Pancreas (tissue), 10 donors: ENCODE results near the gene CFAP54. TPM values are rescaled to one million over a fixed set of nuclear protein-coding genes. Genes with fewer than 3 reads are reported as not detected.

Experiments
- ATAC-seq, 4 donors: fragments of 200-7000 bp; cut with Tn5 transposase; one replicate each; pipeline versions ENCODE4 v1.8.0 to v1.9.1; 2020; ENCODE audit warnings: mild to moderate bottlenecking in 4 of 4, moderate library complexity in 4 of 4
- DNase-seq, 6 donors: peaks; one replicate each; pipeline ENCODE4 v3.0.0-alpha.2; 2020
- FAIRE-seq: peaks from 2 replicates; lab custom pipeline; 2012; peaks lifted over from hg19 to GRCh38; lab: Jason Lieb, UNC
- H3K27ac ChIP-seq, 4 donors: fragments of 200-600 bp; sonication (generic); 1 replicate in 3 of 4; 2 replicates in 1 of 4; pipeline versions ENCODE4 v1.5.0 to v1.8.0; 2020
- H3K27me3 ChIP-seq, 4 donors: fragments of 200-600 bp; one replicate each; pipeline ENCODE4 v1.8.0; 2021
- H3K36me3 ChIP-seq, 3 donors: fragments of 200-600 bp; sonication (generic) in 1 of 3; one replicate each; pipeline versions ENCODE4 v1.5.0 to v1.8.0; 2020 to 2021
- H3K4me1 ChIP-seq, 3 donors: fragments of 200-600 bp; one replicate each; pipeline ENCODE4 v1.8.0; 2021
- H3K4me3 ChIP-seq, 4 donors: fragments of 200-600 bp; sonication (generic) in 2 of 4; one replicate each; pipeline versions ENCODE4 v1.5.0 to v1.8.0; 2020 to 2021
- H3K9me3 ChIP-seq, 4 donors: fragments of 200-600 bp; one replicate each; pipeline ENCODE4 v1.8.0; 2021
- CTCF ChIP-seq, 4 donors: fragments of 200-600 bp; sonication (generic) in 3 of 4; IDR thresholded peaks; one replicate each; pipeline versions ENCODE4 v1.5.0 to v1.8.0; 2021; ENCODE audit warnings: antibody characterized with exemption in 4 of 4
- WGBS, 2 donors: extraction: QIAGEN DNeasy Blood & Tissue Kit; methylation state at CpG; one replicate each; pipeline ENCODE4 v1.1.7; 2013; 5-methylcytosine and 5-hydroxymethylcytosine counted together
- intact Hi-C, 3 donors: fragments of 100-400 bp; cut with DNase I; formaldehyde crosslinking; loops; one replicate each; pipeline versions ENCODE4 v1.11.1 to v1.14.2; 2022
- polyA plus RNA-seq, 2 donors: library from polyadenylated mRNA; stranded (reverse); fragments of 200-250 nt; gene quantifications; one replicate each; pipeline ENCODE4 v1.2.3, GENCODE V29; 2013
- total RNA-seq, 6 donors: library from RNA; stranded (reverse); fragmentation: NEBNext Ultra II Directional in 4 of 6; extraction: Animal tissue kit (Norgen Biotek cat#: 25700) in 4 of 6; gene quantifications; one replicate each; pipeline versions ENCODE4 v1.2.1 to v1.2.4, GENCODE V29; 2021 to 2023
- donor health status: healthy with polysubstance abuse.
- donor health status: DM: no; HTN: no; CAD: no; lungs with moderate emphysema.
- donor health status: DM: no; HTN: no; CAD: no.
- donor health status: control.
- donor health status: control.
- donor health status: Bipolar disorder and iron deficiency.
- donor health status: DM: yes; HTN: yes; CAD: no.
- donor health status: DM: no; HTN: no; CAD: no.
- donor health status: DM: no; HTN: no; CAD: no.
- donor health status: DM: yes; HTN: yes; CAD: no.

Gene CFAP54
- total and polyA plus RNA-seq, 8 donors = 0.02 to 0.21 (median 0.11) TPM

GRCh38 chr12:96881608-96882007 lies 392.2 kb downstream of the CFAP54 start:
- FAIRE-seq = no peak
- no peak for DNase-seq
- H3K36me3 ChIP-seq = no peaks in the 10 kb centered on the region
- ATAC-seq = no peak
- no peak overlapping the region for H3K4me3 ChIP-seq
- no peak for TF ChIP-seq CTCF (IDR thresholded peaks at IDR 0.05)
- H3K27me3 ChIP-seq = no peaks in the 10 kb centered on the region
- H3K4me1 ChIP-seq = no peaks in the 10 kb centered on the region
- no peaks in the 10 kb centered on the region for H3K9me3 ChIP-seq
- intact Hi-C loops = no loop called here
- no peak overlapping the region for H3K27ac ChIP-seq

GRCh38 chr12:96882862-96883261 lies 393.5 kb downstream of the CFAP54 start:
- Histone ChIP-seq H3K9me3 (no peaks in the 10 kb centered on the region), H3K4me1 (no peaks in the 10 kb centered on the region), H3K27ac (no peak overlapping the region), H3K27me3 (no peaks in the 10 kb centered on the region), H3K36me3 (no peaks in the 10 kb centered on the region), H3K4me3 (no peak overlapping the region)
- DNase-seq (no peak), FAIRE-seq (no peak), ATAC-seq (no peak)
- TF ChIP-seq CTCF (IDR thresholded peaks at IDR 0.05) = no peak
- intact Hi-C loops = no loop called here
- 54 to 70% methylated on average over 2 of the region's 2 CpGs for WGBS, 2 donors

- ATAC-seq (no peak), DNase-seq (no peak), FAIRE-seq (no peak)
- Histone ChIP-seq H3K4me3 (no peak overlapping the region), H3K9me3 (no peaks in the 10 kb centered on the region), H3K4me1 (no peaks in the 10 kb centered on the region), H3K27me3 (no peaks in the 10 kb centered on the region), H3K36me3 (no peaks in the 10 kb centered on the region), H3K27ac (no peak overlapping the region)
- WGBS, 2 donors = 86 to 89% methylated on average over 4 of the region's 4 CpGs
- TF ChIP-seq CTCF (IDR thresholded peaks at IDR 0.05) = no peak
- intact Hi-C loops = no loop called here
These were observed 394.2 kb downstream of the CFAP54 start for GRCh38 chr12:96883571-96883970.

GRCh38 chr12:96886998-96887677 lies 397.8 kb downstream of the CFAP54 start:
- ATAC-seq = peak in 2 of 4 donors; percentile 14 to 20
- H3K27me3 ChIP-seq = no peaks in the 10 kb centered on the region
- H3K27ac ChIP-seq = no peak overlapping the region
- intact Hi-C loops = no loop called here
- H3K36me3 ChIP-seq = no peaks in the 10 kb centered on the region
- FAIRE-seq = no peak
- H3K9me3 ChIP-seq = no peaks in the 10 kb centered on the region
- no peak for TF ChIP-seq CTCF (IDR thresholded peaks at IDR 0.05)
- DNase-seq = peak in 1 of 6 donors; percentile 20
- no peak overlapping the region for H3K4me3 ChIP-seq
- 63 to 66% methylated on average over 4 of the region's 4 CpGs for WGBS, 2 donors
- H3K4me1 ChIP-seq = no peaks in the 10 kb centered on the region

- FAIRE-seq (no peak), DNase-seq (no peak), ATAC-seq (no peak)
- 28 to 36% methylated on average over 5 of the region's 5 CpGs for WGBS, 2 donors
- Histone ChIP-seq H3K4me3 (no peak overlapping the region), H3K4me1 (no peaks in the 10 kb centered on the region), H3K9me3 (no peaks in the 10 kb centered on the region), H3K27me3 (no peaks in the 10 kb centered on the region), H3K36me3 (no peaks in the 10 kb centered on the region), H3K27ac (no peak overlapping the region)
- intact Hi-C loops = no loop called here
- no peak for TF ChIP-seq CTCF (IDR thresholded peaks at IDR 0.05)
These were observed 400.0 kb downstream of the CFAP54 start for GRCh38 chr12:96889273-96889933.
